GM12878 (cell line): ENCODE results near the gene SHISA9.

ENCODE experiments used
- CREB1 ChIP-seq: IDR thresholded peaks from 2 replicates; pipeline ENCODE4 v1.6.1; 2012; ENCODE audit warnings: low read depth, mild to moderate bottlenecking, inconsistent platforms
- FOXM1 ChIP-seq: IDR thresholded peaks from 2 replicates; pipeline ENCODE4 v1.6.1; 2012; ENCODE audit warnings: low read depth, mild to moderate bottlenecking, inconsistent platforms, low read length, moderate library complexity
- JUND ChIP-seq: IDR thresholded peaks from 2 replicates; pipeline ENCODE4 v1.6.1; 2012; ENCODE audit warnings: low read depth, mild to moderate bottlenecking, low read length, improper control_type of control experiment, moderate library complexity
- KLF5 ChIP-seq: fragments of 450-650 bp; IDR thresholded peaks from 2 replicates; pipeline ENCODE4 v1.6.1; 2014; ENCODE audit warnings: mild to moderate bottlenecking; ENCODE audit not compliant: partially characterized antibody
- POLR2A ChIP-seq: IDR thresholded peaks from 2 replicates; pipeline ENCODE4 v1.6.1; 2011; ENCODE audit warnings: low read depth, mild to moderate bottlenecking, low read length
- POLR2AphosphoS5 ChIP-seq: IDR thresholded peaks from 2 replicates; pipeline ENCODE4 v1.6.1; 2011; ENCODE audit warnings: mild to moderate bottlenecking, low read length, inconsistent platforms
- SMC3 ChIP-seq: IDR thresholded peaks from 2 replicates; pipeline ENCODE4 v1.6.1; 2011; ENCODE audit warnings: low read length, improper control_type of control experiment, borderline replicate concordance
- TF ChIP-seq, protein P1 (sequence below): IDR thresholded peaks from 2 replicates; pipeline ENCODE4 v1.6.1; 2012; ENCODE audit warnings: low read depth, low read length, improper control_type of control experiment
- TF ChIP-seq, protein P2 (sequence below), 3 experiments: IDR thresholded peaks in 2 of 3; conservative IDR thresholded peaks in 1 of 3; 2 replicates each; pipeline ENCODE4 v1.5.1; 2011; ENCODE audit warnings: low read depth in 3 of 3, low read length in 3 of 3, mild to moderate bottlenecking in 3 of 3, control low read depth in 2 of 3, moderate library complexity in 2 of 3, inconsistent platforms in 1 of 3, mixed read lengths in 1 of 3; ENCODE audit not compliant: control insufficient read depth in 2 of 3, insufficient read depth in 1 of 3; ENCODE audit errors: extremely low read depth in 1 of 3
- TF ChIP-seq, protein P3 (sequence below): IDR thresholded peaks from 2 replicates; pipeline ENCODE4 v1.6.1; 2011; ENCODE audit warnings: low read depth, low read length, improper control_type of control experiment, borderline replicate concordance
- TF ChIP-seq, protein P4 (sequence below): fragments of 150-350 bp; IDR thresholded peaks from 2 replicates; pipeline ENCODE4 v1.6.1; 2014; ENCODE audit warnings: mild to moderate bottlenecking, low read depth, low read length

DNA sequence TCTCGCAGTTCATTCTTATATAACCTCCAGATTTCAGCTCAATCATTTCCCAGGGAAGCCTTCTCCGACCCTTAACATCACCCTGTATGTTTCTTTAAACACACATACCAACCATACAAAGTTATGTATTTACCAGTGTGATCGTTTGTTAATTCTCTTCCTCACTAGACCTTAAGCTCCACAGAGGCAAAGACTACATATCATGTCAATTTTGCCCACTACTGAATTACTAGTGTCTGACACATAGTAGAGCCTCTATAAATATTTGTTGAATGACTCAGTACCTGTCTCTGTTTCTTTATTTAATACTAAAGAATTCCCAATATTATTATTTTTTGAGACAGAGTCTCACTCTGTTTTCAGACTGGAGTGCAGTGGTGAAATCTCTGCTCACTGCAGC lies 137.2 kb downstream of the SHISA9 start:
- no peak for TF ChIP-seq JUND
- TF ChIP-seq, protein P1, sequence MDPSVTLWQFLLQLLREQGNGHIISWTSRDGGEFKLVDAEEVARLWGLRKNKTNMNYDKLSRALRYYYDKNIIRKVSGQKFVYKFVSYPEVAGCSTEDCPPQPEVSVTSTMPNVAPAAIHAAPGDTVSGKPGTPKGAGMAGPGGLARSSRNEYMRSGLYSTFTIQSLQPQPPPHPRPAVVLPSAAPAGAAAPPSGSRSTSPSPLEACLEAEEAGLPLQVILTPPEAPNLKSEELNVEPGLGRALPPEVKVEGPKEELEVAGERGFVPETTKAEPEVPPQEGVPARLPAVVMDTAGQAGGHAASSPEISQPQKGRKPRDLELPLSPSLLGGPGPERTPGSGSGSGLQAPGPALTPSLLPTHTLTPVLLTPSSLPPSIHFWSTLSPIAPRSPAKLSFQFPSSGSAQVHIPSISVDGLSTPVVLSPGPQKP, result no peak
- TF ChIP-seq, protein P2, sequence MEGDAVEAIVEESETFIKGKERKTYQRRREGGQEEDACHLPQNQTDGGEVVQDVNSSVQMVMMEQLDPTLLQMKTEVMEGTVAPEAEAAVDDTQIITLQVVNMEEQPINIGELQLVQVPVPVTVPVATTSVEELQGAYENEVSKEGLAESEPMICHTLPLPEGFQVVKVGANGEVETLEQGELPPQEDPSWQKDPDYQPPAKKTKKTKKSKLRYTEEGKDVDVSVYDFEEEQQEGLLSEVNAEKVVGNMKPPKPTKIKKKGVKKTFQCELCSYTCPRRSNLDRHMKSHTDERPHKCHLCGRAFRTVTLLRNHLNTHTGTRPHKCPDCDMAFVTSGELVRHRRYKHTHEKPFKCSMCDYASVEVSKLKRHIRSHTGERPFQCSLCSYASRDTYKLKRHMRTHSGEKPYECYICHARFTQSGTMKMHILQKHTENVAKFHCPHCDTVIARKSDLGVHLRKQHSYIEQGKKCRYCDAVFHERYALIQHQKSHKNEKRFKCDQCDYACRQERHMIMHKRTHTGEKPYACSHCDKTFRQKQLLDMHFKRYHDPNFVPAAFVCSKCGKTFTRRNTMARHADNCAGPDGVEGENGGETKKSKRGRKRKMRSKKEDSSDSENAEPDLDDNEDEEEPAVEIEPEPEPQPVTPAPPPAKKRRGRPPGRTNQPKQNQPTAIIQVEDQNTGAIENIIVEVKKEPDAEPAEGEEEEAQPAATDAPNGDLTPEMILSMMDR (IDR thresholded peaks at IDR 0.05 in 2 of 3, conservative IDR thresholded peaks at IDR 0.05 in 1 of 3; ENCODE audit: control insufficient read depth in 2 of 3, extremely low read depth in 1 of 3, insufficient read depth in 1 of 3, low read depth in 3 of 3, low read length in 3 of 3), result no peak
- no peak for TF ChIP-seq POLR2AphosphoS5
- TF ChIP-seq, protein P3, sequence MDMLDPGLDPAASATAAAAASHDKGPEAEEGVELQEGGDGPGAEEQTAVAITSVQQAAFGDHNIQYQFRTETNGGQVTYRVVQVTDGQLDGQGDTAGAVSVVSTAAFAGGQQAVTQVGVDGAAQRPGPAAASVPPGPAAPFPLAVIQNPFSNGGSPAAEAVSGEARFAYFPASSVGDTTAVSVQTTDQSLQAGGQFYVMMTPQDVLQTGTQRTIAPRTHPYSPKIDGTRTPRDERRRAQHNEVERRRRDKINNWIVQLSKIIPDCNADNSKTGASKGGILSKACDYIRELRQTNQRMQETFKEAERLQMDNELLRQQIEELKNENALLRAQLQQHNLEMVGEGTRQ, result no peak
- no peak for TF ChIP-seq KLF5
- no peak for TF ChIP-seq SMC3
- TF ChIP-seq CREB1, result no peak
- TF ChIP-seq, protein P4, sequence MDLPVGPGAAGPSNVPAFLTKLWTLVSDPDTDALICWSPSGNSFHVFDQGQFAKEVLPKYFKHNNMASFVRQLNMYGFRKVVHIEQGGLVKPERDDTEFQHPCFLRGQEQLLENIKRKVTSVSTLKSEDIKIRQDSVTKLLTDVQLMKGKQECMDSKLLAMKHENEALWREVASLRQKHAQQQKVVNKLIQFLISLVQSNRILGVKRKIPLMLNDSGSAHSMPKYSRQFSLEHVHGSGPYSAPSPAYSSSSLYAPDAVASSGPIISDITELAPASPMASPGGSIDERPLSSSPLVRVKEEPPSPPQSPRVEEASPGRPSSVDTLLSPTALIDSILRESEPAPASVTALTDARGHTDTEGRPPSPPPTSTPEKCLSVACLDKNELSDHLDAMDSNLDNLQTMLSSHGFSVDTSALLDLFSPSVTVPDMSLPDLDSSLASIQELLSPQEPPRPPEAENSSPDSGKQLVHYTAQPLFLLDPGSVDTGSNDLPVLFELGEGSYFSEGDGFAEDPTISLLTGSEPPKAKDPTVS, result no peak
- no peak for TF ChIP-seq FOXM1
- no peak for TF ChIP-seq POLR2A
